GM12873 (cell line): Measurements from ENCODE around the gene KIF25.

ENCODE experiments used
- CTCF ChIP-seq: IDR thresholded peaks from 2 replicates; pipeline ENCODE4 v1.5.1; 2012; ENCODE audit warnings: low read depth, mild to moderate bottlenecking, moderate library complexity, low read length, control low read depth; ENCODE audit not compliant: insufficient read depth; ENCODE audit errors: missing control alignments

The KIF25 gene

DNA sequence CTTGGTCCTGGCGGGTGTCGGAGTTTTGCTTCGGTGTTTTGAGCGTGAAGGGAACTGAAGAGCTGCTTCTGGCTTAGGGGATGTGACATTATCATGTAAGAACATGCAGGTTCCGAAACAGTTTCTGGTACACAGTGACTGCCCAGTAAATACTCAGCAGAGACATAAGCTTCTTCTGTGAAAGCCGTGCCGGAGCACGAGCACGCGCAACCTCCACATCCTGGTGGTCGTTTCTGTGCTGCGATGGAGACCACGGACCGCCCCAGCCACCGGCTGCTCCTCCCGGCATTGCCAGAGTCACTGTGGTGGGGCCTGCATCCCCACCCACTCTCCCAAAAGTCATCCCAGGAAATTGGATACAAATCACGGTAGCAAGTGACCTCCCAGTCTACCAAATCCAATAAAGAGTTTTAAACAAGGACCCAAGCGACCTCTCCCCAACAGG, 18.7 kb downstream of the KIF25 start:
- no peak for TF ChIP-seq CTCF

DNA sequence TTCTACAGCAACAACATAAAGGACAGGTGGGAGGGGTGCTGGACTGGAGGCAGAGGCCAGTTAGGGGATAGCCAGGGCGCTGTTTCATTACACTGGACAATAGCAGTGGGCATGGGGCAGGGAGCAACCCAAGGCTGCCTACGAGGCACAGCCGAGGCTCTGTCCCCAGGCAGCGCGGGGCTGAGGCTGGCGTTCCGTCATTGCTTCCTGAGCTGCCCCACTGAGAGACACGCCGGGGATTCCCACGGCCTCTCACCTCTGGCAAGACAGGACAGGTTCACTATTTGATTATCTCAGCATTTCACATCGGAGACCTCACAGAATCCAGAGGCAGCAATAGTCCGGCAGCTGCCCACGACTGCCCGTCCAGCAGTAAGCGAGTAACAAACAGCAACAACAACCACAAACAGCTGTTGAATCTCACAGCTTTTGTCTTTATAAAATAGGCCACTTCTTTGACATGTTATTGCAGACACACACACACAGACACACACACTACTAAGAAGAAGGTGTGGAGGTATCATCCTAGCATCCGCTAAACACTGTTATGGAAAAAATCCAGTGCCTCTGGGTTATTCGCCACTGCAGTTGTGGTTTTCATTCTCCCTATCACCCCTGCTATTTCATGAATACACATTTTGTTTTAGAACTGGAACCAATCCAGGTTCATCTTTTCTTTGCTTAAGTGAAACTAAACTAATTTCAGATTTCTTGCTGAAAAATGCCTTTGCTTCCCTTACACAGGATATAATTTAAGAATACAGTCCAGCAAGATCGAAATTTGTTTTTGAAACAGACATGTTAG, 19.5 kb downstream of the KIF25 start:
- TF ChIP-seq CTCF = no peak

DNA sequence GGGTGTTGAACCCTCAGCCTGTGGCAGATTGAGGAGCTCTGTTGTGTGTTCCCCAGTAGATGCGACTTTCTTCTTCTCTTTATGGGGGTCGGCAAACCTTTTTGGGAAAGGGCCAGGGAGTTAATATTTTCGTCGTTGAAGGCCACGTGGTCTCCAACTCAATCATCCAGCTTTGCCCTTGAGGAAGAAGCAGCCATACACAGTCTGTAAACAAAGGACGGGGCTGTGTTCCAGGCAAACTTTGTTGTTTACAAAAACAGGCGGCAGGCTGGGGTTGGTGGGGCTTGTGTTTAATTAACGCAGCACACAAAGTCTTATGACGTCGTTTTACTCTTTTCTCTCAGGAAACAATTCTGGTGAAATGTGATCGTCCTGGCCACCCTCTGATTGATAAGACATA, 20.2 kb downstream of the KIF25 start:
- no peak for TF ChIP-seq CTCF

GRCh38 chr6:168018664-168019063, 21.2 kb downstream of the KIF25 start:
- no peak for TF ChIP-seq CTCF

DNA sequence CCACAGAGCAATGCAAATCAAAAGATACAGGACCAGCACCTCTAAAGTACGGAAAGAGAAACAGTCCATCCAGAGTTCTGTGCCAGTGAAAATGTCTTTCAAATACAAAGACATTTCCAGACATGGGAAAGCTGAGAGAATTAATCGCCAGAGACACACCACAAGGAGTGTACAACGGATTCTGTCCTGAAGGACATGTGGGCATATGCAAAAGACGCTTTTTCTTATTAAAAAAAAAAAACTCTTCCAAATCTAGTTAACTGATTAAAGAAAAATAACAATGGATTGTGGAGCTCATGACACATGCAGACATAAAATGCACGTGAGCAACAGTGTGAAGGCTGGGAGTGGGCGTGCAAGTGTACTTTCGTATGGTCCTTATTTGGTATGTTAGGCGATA, 22.8 kb downstream of the KIF25 start:
- no peak for TF ChIP-seq CTCF

DNA sequence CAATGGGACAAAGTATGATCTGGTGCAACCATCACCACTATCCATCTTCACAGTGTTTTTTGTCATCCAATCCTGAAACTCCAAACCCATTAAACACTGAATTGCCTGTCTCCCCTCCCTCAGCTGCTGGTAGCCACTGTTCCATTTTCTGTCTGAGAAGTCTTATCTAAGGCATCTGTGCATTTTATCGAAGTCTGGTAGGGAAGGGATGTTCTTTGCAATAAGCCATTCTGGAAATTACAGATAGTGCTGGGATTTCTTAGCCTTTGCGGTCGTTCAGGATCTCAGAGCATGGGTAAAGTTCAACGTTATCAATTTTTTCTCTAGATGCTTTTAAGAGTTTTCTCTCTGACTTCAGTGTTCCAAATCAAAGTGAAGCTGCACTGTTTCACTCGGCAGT, 24.1 kb downstream of the KIF25 start:
- TF ChIP-seq CTCF = no peak

- TF ChIP-seq CTCF = no peak
These were observed 25.2 kb downstream of the KIF25 start for GRCh38 chr6:168022488-168023321.
